GM12878 (cell line): Measurements from ENCODE around the gene MGAT5. TPM values are rescaled to one million over a fixed set of nuclear protein-coding genes. Genes with fewer than 3 reads are reported as not detected.

ENCODE experiments used
- ATAC-seq: fragments of 200-7000 bp; cut with Tn5 transposase; 3 replicates; pipeline ENCODE4 v1.9.1; 2020; ENCODE audit warnings: mild to moderate bottlenecking, moderate library complexity
- BruUV-seq: library from RNA; stranded (reverse); fragments of 400-500 nt; replicated peaks from 2 replicates; lab custom pipeline; 2021; lab: Mats Ljungman, UMichigan
- CTCF ChIA-PET: fragments of 300-600 bp; sonication (Branson Sonifier 250); formaldehyde crosslinking; extraction: SDS; loops from one replicate; lab custom pipeline; 2021; ENCODE audit warnings: inconsistent platforms; lab: Yijun Ruan, JAX
- POLR2A ChIA-PET: fragments of 350-600 bp; formaldehyde crosslinking; extraction: SDS; loops from one replicate; lab custom pipeline; 2021; ENCODE audit warnings: inconsistent platforms; lab: Charles Lee
- RAD21 ChIA-PET: fragments of 300-600 bp; sonication (Branson Sonifier 250); formaldehyde crosslinking; loops from one replicate; lab custom pipeline; 2023; ENCODE audit warnings: antibody characterized with exemption; ENCODE audit not compliant: unreplicated experiment; lab: Charles Lee
- SMC1A ChIA-PET: fragments of 300-600 bp; sonication (Branson Sonifier 250); formaldehyde crosslinking; loops from one replicate; lab custom pipeline; 2023; ENCODE audit not compliant: unreplicated experiment, uncharacterized antibody; lab: Charles Lee
- DNase-seq: peaks from one replicate; pipeline ENCODE4 v3.0.0-alpha.2; 2011; ENCODE audit warnings: low read depth, low spot score
- FAIRE-seq: peaks from 3 replicates; lab custom pipeline; 2011; peaks lifted over from hg19 to GRCh38; lab: Jason Lieb, UNC
- H2AFZ ChIP-seq: 2 replicates; pipeline ENCODE4 v1.6.0; 2011; ENCODE audit warnings: low read depth, low read length, control low read depth; ENCODE audit not compliant: control insufficient read depth
- H3K27ac ChIP-seq: 2 replicates; pipeline ENCODE4 v1.5.1; 2011; ENCODE audit warnings: control low read depth; ENCODE audit not compliant: control insufficient read depth, insufficient read depth
- H3K27me3 ChIP-seq, 2 experiments: replicated peaks in 1 of 2; 2 replicates each; pipeline versions ENCODE4 v1.6.0 to v1.6.1; 2011; ENCODE audit warnings: low read length in 1 of 2; ENCODE audit not compliant: control insufficient read depth in 2 of 2, insufficient read depth in 2 of 2
- H3K36me3 ChIP-seq, 2 experiments: 2 replicates each; pipeline ENCODE4 v1.5.1; 2011; ENCODE audit warnings: low read length in 1 of 2; ENCODE audit not compliant: control insufficient read depth in 2 of 2, insufficient read depth in 2 of 2
- H3K4me1 ChIP-seq: 2 replicates; pipeline ENCODE4 v1.6.1; 2011; ENCODE audit warnings: mild to moderate bottlenecking, low read length, moderate library complexity, mixed read lengths; ENCODE audit not compliant: control insufficient read depth, insufficient read depth
- H3K4me2 ChIP-seq: 2 replicates; pipeline ENCODE4 v1.6.0; 2011; ENCODE audit warnings: control low read depth; ENCODE audit not compliant: control insufficient read depth, insufficient read depth
- H3K4me3 ChIP-seq: fragments of 200-600 bp; sonication (generic); 2 replicates; pipeline ENCODE4 v1.5.1; 2016
- H3K79me2 ChIP-seq: 2 replicates; pipeline ENCODE4 v1.6.0; 2011; ENCODE audit warnings: low read length; ENCODE audit not compliant: control insufficient read depth, insufficient read depth
- H3K9ac ChIP-seq: 2 replicates; pipeline ENCODE4 v1.8.0; 2011; ENCODE audit warnings: low read length, control low read depth, mixed read lengths; ENCODE audit not compliant: control insufficient read depth, insufficient read depth
- H3K9me3 ChIP-seq: replicated peaks from 3 replicates; pipeline ENCODE4 v1.5.1; 2011; ENCODE audit warnings: mild to moderate bottlenecking, low read length; ENCODE audit not compliant: control insufficient read depth, insufficient read depth
- H4K20me1 ChIP-seq: 2 replicates; pipeline ENCODE4 v1.6.0; 2011; ENCODE audit not compliant: control insufficient read depth, insufficient read depth
- CEBPZ ChIP-seq: fragments of 150-350 bp; IDR thresholded peaks from 2 replicates; pipeline ENCODE4 v1.6.1; 2016; ENCODE audit warnings: low read depth, low read length
- HDGF ChIP-seq: fragments of 450-650 bp; IDR thresholded peaks from 2 replicates; pipeline ENCODE4 v1.6.1; 2016; ENCODE audit warnings: antibody characterized with exemption
- MXI1 ChIP-seq: fragments of 150-350 bp; IDR thresholded peaks from 2 replicates; pipeline ENCODE4 v1.6.1; 2011; ENCODE audit warnings: low read depth, mild to moderate bottlenecking, inconsistent platforms, low read length, improper control_type of control experiment
- NR2F1 ChIP-seq: fragments of 450-650 bp; conservative IDR thresholded peaks from 2 replicates; pipeline ENCODE4 v1.6.1; 2017; ENCODE audit warnings: mild to moderate bottlenecking
- PAX8 ChIP-seq: fragments of 450-650 bp; IDR thresholded peaks from 2 replicates; pipeline ENCODE4 v1.6.1; 2017; ENCODE audit warnings: mild to moderate bottlenecking, moderate library complexity
- PBX3 ChIP-seq: IDR thresholded peaks from 2 replicates; pipeline ENCODE4 v1.6.1; 2011; ENCODE audit warnings: mild to moderate bottlenecking, low read depth, low read length, moderate library complexity; ENCODE audit not compliant: insufficient replicate concordance
- SP1 ChIP-seq: IDR thresholded peaks from one replicate; pipeline ENCODE4 v1.6.1; 2011; ENCODE audit warnings: low read depth, low read length
- YY1 ChIP-seq: IDR thresholded peaks from 2 replicates; pipeline ENCODE4 v1.6.1; 2011; ENCODE audit warnings: low read depth, mild to moderate bottlenecking, low read length
- ZNF592 ChIP-seq: fragments of 450-650 bp; IDR thresholded peaks from 2 replicates; pipeline ENCODE4 v1.6.1; 2017; ENCODE audit warnings: mild to moderate bottlenecking, moderate library complexity
- WGBS: methylation state at CpG from one replicate; pipeline ENCODE4 v1.1.6; 2016; ENCODE audit warnings: low lambda C conversion rate; ENCODE audit not compliant: insufficient replicate concordance, insufficient coverage; ENCODE audit errors: missing lambda C conversion rate; 5-methylcytosine and 5-hydroxymethylcytosine counted together
- in situ Hi-C: fragments of 300-500 bp; cut with MboI; formaldehyde crosslinking; loops from 9 replicates; pipeline ENCODE4 v1.14.3; 2018; ENCODE audit warnings: mixed read lengths
- intact Hi-C: fragments of 100-400 bp; cut with micrococcal nuclease; formaldehyde crosslinking; loops from one replicate; pipeline ENCODE4 v1.14.2; 2022; ENCODE audit not compliant: unreplicated experiment
- polyA plus RNA-seq, 11 experiments: library from polyadenylated mRNA; depleted of rRNA in 4 of 11; unstranded in 6 of 11; stranded (reverse) in 5 of 11; fragments of >200 nt; fragmentation: Nextera tagmentation in 4 of 11; fragmentation: Illumina TruSeq in 1 of 11; extraction: Ambion mirVana in 4 of 11; extraction: Trizol in 1 of 11; gene quantifications; 1 replicate in 1 of 11; 2 replicates in 10 of 11; pipeline versions ENCODE4 v1.2.1 to v1.2.3, GENCODE V29; 2011 to 2016; ENCODE audit warnings: inconsistent platforms in 2 of 11, missing spikeins in 2 of 11, low read depth in 1 of 11
- total RNA-seq, 4 experiments: library from RNA; depleted of rRNA in 3 of 4; stranded (reverse); fragments of >200 nt in 3 of 4; fragmentation: Illumina TruSeq in 1 of 4; extraction: Trizol in 1 of 4; gene quantifications; 2 replicates each; pipeline versions ENCODE4 v1.2.1 to v1.2.3, GENCODE V29; 2013 to 2021

MGAT5 gene
- total and polyA plus RNA-seq, 10 of the 15 experiments (the other 5 are each of a cell fraction or from before 2014, with no cell fraction given), result 4.9 to 104 (median 36.2) TPM

GRCh38 chr2:134406736-134407135 is 152.9 kb downstream of the MGAT5 start (continued):
- TF ChIP-seq CEBPZ, result no peak
- TF ChIP-seq HDGF, result no peak
- TF ChIP-seq YY1, result no peak
- TF ChIP-seq NR2F1, result no peak

GRCh38 chr2:134407154-134407890 is 153.4 kb downstream of the MGAT5 start:
- H2AFZ ChIP-seq, result no peak overlapping the region
- H3K4me2 ChIP-seq, result no peak overlapping the region
- ChIA-PET RAD21 (interaction anchor here (2.3 kb wide), 1 partner anchor 289 kb away, joined by 7 read pairs; no protein-coding TSS in a partner anchor), POLR2A (no interaction called here), CTCF (interaction anchor here (1.2 kb wide), 2 partner anchors 8 to 289 kb away, joined by 3 to 6 read pairs; no protein-coding TSS in a partner anchor), SMC1A (interaction anchor here (1.6 kb wide), 1 partner anchor 289 kb away, joined by 5 read pairs; no protein-coding TSS in a partner anchor)
- FAIRE-seq (no peak), DNase-seq (no peak), ATAC-seq (no peak)
- H3K4me3 ChIP-seq, result no peak overlapping the region
- no TSS peak for BruUV-seq
- H3K9me3 ChIP-seq, result no peaks in the 10 kb centered on the region
- in situ Hi-C loops (no loop called here), intact Hi-C loops (no loop called here)
- peaks cover 12 to 25% of the 10 kb centered on the region in 2 experiments for H3K36me3 ChIP-seq
- 93% methylated on average over 4 of the region's 4 CpGs for WGBS
- no peak overlapping the region for H3K27ac ChIP-seq
- H3K4me1 ChIP-seq, result peaks cover 33% of the 10 kb centered on the region
- H3K27me3 ChIP-seq, result no peaks in the 10 kb centered on the region
- no peaks in the 10 kb centered on the region; the same call in 1 of the 2 replicates for H3K79me2 ChIP-seq
- H3K9ac ChIP-seq, result no peak overlapping the region
- no peaks in the 10 kb centered on the region for H4K20me1 ChIP-seq
- no peak for TF ChIP-seq PBX3
- no peak for TF ChIP-seq ZNF592
- TF ChIP-seq PAX8, result no peak
- no peak for TF ChIP-seq SP1
- no peak for TF ChIP-seq MXI1
